NB4 (cell line): ENCODE results near the gene BPIFA1.

Experiments used
- DNase-seq: peaks from one replicate; pipeline ENCODE4 v3.0.0; 2010; ENCODE audit warnings: low read depth
- H3K4me3 ChIP-seq: one replicate; pipeline ENCODE4 v1.5.1; 2011; ENCODE audit warnings: mild to moderate bottlenecking, low read depth, low read length, moderate library complexity
- MAX ChIP-seq: IDR thresholded peaks from 2 replicates; pipeline ENCODE4 v1.6.1; 2011; ENCODE audit warnings: low read depth, low read length
- MYC ChIP-seq: IDR thresholded peaks from 2 replicates; pipeline ENCODE4 v1.6.1; 2011; ENCODE audit warnings: low read depth, low read length
- POLR2A ChIP-seq: IDR thresholded peaks from 2 replicates; pipeline ENCODE4 v1.6.1; 2011; ENCODE audit warnings: mild to moderate bottlenecking; ENCODE audit not compliant: insufficient read length; ENCODE audit errors: extremely low read depth
- TF ChIP-seq, protein P1 (sequence below): IDR thresholded peaks from one replicate; pipeline ENCODE4 v1.5.1; 2012; ENCODE audit warnings: low read depth, low read length

The BPIFA1 gene

DNA sequence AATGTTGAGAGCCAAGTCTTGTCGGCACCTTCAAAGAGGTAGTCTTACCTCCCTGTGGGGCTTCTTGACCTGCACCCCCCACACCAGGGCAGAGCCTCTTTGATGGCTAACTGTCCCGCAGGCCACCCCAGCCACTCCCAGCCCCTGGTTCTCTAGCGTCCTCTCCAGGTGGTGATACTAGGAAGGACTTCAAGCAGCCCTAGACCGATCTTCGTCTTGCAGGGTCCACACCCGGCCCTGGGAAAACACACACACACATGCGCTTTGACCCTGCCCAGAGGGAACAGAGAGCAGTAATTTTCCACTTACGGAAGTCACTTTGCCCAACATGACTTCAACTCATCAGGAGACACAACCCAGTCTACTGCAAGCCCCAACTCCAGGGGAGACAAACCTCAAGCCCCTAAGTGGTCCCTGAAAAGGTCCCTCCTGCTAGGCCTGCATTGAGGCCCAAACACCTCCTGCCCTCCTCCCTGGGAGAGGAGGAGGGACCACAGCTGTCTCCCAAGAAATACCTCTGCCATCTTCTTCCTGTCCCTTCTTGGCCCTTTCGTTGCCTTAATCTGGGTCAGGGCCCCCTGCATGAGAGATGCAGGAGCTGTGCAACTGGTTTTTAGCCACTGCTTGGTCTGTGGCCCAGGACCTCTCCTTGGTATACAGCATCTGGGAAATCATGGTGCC, 44.3 kb downstream of the BPIFA1 start:
- TF ChIP-seq, protein P1, sequence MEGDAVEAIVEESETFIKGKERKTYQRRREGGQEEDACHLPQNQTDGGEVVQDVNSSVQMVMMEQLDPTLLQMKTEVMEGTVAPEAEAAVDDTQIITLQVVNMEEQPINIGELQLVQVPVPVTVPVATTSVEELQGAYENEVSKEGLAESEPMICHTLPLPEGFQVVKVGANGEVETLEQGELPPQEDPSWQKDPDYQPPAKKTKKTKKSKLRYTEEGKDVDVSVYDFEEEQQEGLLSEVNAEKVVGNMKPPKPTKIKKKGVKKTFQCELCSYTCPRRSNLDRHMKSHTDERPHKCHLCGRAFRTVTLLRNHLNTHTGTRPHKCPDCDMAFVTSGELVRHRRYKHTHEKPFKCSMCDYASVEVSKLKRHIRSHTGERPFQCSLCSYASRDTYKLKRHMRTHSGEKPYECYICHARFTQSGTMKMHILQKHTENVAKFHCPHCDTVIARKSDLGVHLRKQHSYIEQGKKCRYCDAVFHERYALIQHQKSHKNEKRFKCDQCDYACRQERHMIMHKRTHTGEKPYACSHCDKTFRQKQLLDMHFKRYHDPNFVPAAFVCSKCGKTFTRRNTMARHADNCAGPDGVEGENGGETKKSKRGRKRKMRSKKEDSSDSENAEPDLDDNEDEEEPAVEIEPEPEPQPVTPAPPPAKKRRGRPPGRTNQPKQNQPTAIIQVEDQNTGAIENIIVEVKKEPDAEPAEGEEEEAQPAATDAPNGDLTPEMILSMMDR, result no peak
- no peak for TF ChIP-seq POLR2A
- TF ChIP-seq MAX, result no peak
- no peak for TF ChIP-seq MYC
- no peak overlapping the region for H3K4me3 ChIP-seq
- no peak for DNase-seq

DNA sequence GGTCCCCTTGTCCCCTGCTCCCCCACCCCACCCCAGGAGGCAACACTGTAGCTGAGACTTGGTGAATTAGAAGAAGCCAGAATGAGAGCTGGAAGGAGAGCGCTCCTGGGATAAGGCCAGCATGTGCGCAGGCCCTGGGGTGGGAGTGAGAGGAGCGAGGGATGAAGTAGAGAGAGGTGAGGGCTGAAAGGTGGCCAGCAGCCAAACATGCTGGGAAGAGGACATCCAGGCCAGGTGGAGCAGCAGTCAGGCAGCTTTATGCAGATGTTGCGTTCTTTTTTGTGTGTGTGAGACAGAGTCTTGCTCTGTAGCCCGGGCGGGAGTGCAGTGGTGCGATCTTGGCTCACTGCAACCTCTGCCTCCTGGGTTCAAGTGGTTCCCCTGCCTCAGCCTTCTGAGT, 45.0 kb downstream of the BPIFA1 start:
- H3K4me3 ChIP-seq, result no peak overlapping the region
- TF ChIP-seq MYC, result no peak
- TF ChIP-seq POLR2A, result no peak
- TF ChIP-seq MAX, result no peak
- TF ChIP-seq, protein P1, result no peak
- no peak for DNase-seq

DNA sequence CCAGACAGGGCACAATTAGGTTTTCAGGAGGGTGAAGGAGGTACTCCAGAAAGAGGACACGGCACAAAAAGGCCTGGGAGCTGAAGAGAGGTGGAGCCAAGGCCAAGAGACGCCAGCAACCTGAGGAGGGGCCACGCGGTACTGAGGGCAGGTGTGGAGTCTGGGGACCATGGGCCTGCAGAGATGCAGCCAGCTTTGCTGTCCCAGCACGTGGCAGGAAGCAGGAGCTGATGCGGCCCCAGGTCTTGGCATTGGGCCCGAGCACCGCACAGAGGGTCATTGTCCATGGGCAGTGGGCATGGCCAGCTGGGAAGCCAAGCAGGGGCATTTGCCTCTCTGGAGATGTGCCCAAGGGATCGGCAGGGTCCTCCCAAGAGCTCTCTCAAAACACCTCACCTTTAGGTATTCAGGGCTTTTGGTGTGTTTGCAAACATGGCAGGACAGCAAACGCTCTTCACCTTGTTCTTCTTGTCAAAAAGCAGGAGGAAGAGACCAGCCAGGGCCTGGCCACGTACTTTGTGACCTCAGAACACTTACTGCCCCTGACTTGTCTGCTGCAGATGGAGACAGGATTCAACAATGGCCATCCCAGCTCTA, 45.9 kb downstream of the BPIFA1 start:
- H3K4me3 ChIP-seq, result no peak overlapping the region
- TF ChIP-seq, protein P1, result no peak
- TF ChIP-seq MAX, result no peak
- no peak for TF ChIP-seq POLR2A
- TF ChIP-seq MYC, result no peak
- no peak for DNase-seq

DNA sequence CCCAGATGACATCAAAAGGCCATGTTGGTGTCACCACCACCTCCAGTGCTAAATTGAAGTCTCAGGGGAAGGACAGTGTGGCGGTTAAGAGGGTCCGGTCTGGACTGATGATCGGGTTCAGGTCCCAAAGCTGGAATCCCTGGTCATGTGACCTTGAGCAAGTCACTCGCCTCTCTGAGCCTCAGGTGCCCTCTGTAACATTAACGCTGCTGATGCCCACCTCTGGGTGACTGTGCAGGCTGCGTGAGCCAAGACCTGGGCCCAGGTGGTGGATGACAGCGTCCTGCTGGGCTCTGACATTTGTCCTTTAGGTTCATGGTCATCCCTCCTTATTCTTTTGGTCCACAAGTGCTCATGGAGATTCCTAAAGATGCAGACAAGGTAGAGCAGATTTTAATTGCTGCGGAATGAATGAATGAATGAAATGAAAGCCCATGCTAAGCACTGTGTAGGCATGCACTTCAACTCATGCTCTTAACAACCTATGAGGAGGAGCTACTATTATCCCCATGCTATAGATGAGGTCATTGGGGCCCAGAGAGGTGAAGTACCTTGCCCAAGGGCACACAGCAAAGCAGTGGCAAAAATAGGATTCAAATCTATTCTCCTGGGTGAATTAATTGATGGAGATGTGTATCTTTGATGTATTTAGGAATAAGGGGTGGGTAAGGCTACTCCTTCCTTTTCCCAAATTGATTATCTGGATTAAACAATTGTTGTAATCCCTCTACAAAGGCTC, 46.6 kb downstream of the BPIFA1 start:
- no peak overlapping the region for H3K4me3 ChIP-seq
- no peak for DNase-seq
- no peak for TF ChIP-seq MYC
- no peak for TF ChIP-seq POLR2A
- TF ChIP-seq, protein P1, result no peak
- TF ChIP-seq MAX, result no peak

DNA sequence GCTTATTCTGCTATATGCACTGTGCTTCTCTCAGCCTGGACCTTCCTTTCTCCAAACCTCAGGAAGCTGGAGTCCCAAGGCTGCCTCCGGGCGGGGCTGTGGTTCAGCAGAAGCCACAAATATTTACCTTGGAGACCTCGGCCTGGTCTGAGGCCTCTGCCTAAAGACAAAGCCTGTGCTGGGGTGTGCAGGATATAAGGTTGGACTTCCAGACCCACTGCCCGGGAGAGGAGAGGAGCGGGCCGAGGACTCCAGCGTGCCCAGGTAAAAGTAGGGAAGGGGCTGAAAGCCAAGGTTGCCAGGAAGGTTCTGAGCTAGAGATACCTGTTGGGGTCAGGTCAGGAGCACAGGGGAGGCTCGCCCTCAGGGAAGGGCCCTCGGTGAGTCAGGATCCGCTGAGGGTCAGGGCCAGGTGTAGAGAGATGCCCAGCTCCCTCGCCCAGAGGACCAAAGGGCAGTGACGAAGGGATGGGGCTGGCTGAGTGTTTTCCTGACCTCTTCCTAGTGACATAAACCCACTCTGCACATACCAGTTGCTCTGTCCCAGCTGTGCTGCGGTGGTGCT, 47.3 kb downstream of the BPIFA1 start, which contains the start of gene BPIFB1:
Gene BPIFB1 (plus strand): TSS at position 224 of the 565 bp plus-strand sequence. CDS start 2,860 bp downstream, outside the sequence.
- H3K4me3 ChIP-seq, result no peak within 1 kb of the TSS
- DNase-seq, result no peak
- TF ChIP-seq, protein P1, result no peak
- no peak for TF ChIP-seq POLR2A
- TF ChIP-seq MAX, result no peak
- no peak for TF ChIP-seq MYC
